Progenitor cell of endocrine pancreas (in vitro differentiated cells): ENCODE data around the gene MEIS2. TPM values are rescaled to one million over a fixed set of nuclear protein-coding genes. Genes with fewer than 3 reads are reported as not detected.

Experiments used
- DNase-seq: peaks from one replicate; pipeline ENCODE4 v3.0.0; 2021; ENCODE audit warnings: low spot score; ENCODE audit not compliant: unreplicated experiment
- H3K27ac Mint-ChIP-seq: 2 replicates; pipeline ENCODE4 v1.8.0; 2021; ENCODE audit warnings: mild to moderate bottlenecking, moderate library complexity, mixed read lengths
- H3K27me3 Mint-ChIP-seq: 2 replicates; pipeline ENCODE4 v1.8.0; 2021; ENCODE audit warnings: mixed read lengths
- H3K36me3 Mint-ChIP-seq: 2 replicates; pipeline ENCODE4 v1.8.0; 2022; ENCODE audit warnings: mixed read lengths; ENCODE audit not compliant: insufficient read depth
- H3K4me1 Mint-ChIP-seq: 2 replicates; pipeline ENCODE4 v1.8.0; 2021; ENCODE audit warnings: low read depth, mixed read lengths
- H3K4me3 Mint-ChIP-seq: 2 replicates; pipeline ENCODE4 v1.8.0; 2021; ENCODE audit warnings: low read depth, mild to moderate bottlenecking, moderate library complexity, mixed read lengths
- H3K9me3 Mint-ChIP-seq: 2 replicates; pipeline ENCODE4 v1.8.0; 2021; ENCODE audit warnings: low read depth, mixed read lengths
- total RNA-seq: library from RNA; stranded (reverse); gene quantifications from 2 replicates; pipeline ENCODE4 v1.2.1, GENCODE V29; 2021
- TF ChIP-seq, protein P1 (sequence below): fragments of 200-600 bp; sonication (generic); IDR thresholded peaks from one replicate; pipeline ENCODE4 v1.5.0; 2021; ENCODE audit warnings: antibody characterized with exemption, mild to moderate bottlenecking; ENCODE audit not compliant: unreplicated experiment

MEIS2 gene
- total RNA-seq, 1 donor from 2014 or later: 133 TPM

DNA sequence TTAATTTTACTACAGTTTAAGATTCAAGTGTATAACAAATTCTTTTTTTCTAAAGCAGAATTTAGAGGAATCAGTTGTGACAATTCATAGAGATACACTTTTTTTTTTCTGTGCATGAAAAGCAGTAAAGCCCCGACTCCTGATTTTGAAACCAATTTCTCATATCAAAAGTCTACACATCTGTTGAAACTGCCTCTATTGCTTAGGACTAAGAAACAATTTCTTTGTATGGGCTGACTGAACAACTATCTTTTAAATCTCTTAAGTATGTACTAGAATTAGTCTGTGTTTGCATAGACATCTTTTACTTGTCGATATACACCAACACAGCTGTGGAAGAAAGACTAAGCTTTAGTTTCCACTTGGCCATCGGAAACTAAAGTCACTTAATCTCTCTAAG is 127.6 kb downstream of the MEIS2 start:
- Mint-ChIP-seq H3K27ac (no peak overlapping the region), H3K4me1 (peaks cover 20% of the 10 kb centered on the region), H3K9me3 (no peaks in the 10 kb centered on the region)

DNA sequence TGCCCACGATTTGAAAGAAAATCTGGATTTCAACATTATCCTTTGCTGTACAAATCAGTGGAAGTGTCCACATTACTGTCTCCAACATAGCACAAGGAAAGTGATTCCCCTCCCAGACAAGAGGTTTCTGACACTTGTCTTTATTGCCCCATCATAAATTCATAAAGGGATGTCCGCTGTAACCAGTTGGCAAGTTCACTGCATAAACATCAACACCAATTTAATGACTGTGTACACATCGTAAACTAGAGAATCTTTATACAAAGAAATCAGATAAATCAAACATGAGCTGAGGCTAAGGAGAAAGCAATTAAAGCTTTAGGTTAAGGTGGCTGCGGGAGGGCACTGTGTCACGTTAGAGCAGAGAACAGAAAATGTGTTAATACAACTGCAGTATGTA is 129.8 kb downstream of the MEIS2 start:
- Mint-ChIP-seq H3K9me3 (no peaks in the 10 kb centered on the region), H3K4me1 (peaks cover 18% of the 10 kb centered on the region), H3K27me3 (no peaks in the 10 kb centered on the region), H3K36me3 (peaks cover 19% of the 10 kb centered on the region), H3K27ac (no peak overlapping the region), H3K4me3 (no peak overlapping the region)
- TF ChIP-seq, protein P1, sequence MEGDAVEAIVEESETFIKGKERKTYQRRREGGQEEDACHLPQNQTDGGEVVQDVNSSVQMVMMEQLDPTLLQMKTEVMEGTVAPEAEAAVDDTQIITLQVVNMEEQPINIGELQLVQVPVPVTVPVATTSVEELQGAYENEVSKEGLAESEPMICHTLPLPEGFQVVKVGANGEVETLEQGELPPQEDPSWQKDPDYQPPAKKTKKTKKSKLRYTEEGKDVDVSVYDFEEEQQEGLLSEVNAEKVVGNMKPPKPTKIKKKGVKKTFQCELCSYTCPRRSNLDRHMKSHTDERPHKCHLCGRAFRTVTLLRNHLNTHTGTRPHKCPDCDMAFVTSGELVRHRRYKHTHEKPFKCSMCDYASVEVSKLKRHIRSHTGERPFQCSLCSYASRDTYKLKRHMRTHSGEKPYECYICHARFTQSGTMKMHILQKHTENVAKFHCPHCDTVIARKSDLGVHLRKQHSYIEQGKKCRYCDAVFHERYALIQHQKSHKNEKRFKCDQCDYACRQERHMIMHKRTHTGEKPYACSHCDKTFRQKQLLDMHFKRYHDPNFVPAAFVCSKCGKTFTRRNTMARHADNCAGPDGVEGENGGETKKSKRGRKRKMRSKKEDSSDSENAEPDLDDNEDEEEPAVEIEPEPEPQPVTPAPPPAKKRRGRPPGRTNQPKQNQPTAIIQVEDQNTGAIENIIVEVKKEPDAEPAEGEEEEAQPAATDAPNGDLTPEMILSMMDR: no peak
- DNase-seq: no peak

More for the DNA sequence above, 127.6 kb downstream of the MEIS2 start:
- TF ChIP-seq, protein P1: no peak
- Mint-ChIP-seq H3K4me3 (no peak overlapping the region), H3K36me3 (peaks cover 20% of the 10 kb centered on the region), H3K27me3 (no peaks in the 10 kb centered on the region)
- DNase-seq: no peak

DNA sequence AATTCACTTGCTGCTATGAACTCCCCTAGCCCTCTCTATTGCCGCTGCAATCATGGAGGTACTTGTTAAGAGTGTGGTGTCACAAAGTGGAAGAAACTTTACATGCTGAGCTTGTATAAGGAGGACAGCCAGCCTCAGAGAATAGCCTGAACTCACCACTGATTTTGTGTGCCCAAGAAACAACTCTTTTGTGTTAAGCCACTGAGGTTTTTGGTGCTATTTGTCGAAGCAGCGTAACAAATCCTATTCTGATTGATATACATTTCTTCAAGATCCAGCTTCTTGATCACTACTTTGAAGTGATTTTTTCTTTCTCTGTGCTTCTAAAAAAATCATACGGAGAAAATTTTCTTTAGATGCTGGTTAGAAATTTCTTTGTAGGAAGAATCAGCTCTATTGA is 132.4 kb downstream of the MEIS2 start:
- H3K27ac Mint-ChIP-seq: no peak overlapping the region
- peaks cover 14% of the 10 kb centered on the region for H3K36me3 Mint-ChIP-seq
- H3K4me3 Mint-ChIP-seq: no peak overlapping the region
- H3K27me3 Mint-ChIP-seq: no peaks in the 10 kb centered on the region
- H3K9me3 Mint-ChIP-seq: no peaks in the 10 kb centered on the region
- TF ChIP-seq, protein P1: no peak
- no peak for DNase-seq
- H3K4me1 Mint-ChIP-seq: peaks cover 22% of the 10 kb centered on the region

DNA sequence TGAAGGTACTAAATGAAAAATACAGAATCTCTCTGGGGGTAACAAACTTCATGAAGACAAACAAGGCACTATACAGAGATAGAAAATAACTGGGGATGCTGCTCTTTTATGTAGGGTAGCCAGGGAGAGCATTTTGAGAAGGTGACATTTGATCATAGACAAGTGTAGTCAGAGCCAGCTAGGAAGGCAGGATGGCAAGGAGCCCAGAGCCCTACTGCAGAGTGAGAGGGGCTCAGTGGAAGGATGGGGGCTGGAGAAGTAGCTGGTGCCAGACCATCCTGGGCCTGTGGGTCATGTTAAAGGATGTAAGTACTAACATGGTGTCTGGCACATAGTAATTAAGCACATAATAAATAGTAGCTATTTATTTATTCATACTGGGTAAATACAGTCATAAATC is 133.6 kb downstream of the MEIS2 start:
- Mint-ChIP-seq H3K4me3 (no peak overlapping the region), H3K4me1 (peaks cover 19% of the 10 kb centered on the region), H3K9me3 (no peaks in the 10 kb centered on the region), H3K27ac (no peak overlapping the region), H3K36me3 (peaks cover 11% of the 10 kb centered on the region), H3K27me3 (no peaks in the 10 kb centered on the region)
- TF ChIP-seq, protein P1: no peak
- no peak for DNase-seq

DNA sequence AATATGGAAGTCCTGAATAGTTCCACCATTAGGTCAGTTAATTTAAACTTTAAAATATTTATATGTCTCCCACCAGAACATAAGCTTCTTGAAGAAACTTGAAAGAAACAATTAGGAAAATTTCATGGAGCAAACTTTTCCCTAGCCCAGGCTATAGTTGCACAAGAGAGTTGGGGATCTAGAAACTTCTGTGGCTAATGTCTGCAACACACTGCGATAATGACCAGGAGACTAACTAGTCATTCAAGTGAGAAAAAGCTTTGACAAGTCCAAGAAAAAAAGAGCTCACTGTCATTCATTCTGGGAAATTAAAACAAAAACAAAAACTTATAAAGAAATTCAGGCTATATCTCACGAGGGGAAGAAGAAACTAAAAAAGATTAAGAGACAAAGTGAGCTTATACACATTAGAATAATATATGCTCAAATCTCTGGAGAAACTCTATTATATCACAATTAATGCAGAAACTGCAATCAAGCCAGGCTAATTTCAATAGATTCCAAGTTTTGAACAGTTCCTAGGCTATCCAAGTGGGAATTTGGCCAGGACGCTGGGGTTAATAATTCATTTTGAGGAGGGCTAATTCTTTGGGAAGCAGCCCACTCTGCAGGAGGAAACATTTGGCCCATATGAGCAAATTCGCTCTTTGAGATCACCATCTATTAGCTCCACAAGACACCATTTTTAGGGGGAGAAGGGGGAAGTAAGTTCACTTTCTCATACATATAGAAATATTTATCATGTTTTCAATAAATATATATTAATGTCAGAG is 134.6 kb downstream of the MEIS2 start:
- no peak overlapping the region for H3K27ac Mint-ChIP-seq
- peaks cover 24% of the 10 kb centered on the region for H3K4me1 Mint-ChIP-seq
- peaks cover 11% of the 10 kb centered on the region for H3K36me3 Mint-ChIP-seq
- no peaks in the 10 kb centered on the region for H3K27me3 Mint-ChIP-seq
- no peaks in the 10 kb centered on the region for H3K9me3 Mint-ChIP-seq
- TF ChIP-seq, protein P1: no peak
- H3K4me3 Mint-ChIP-seq: no peak overlapping the region
- no peak for DNase-seq
